Measurements from ENCODE around the gene NR1D2.

DNA sequence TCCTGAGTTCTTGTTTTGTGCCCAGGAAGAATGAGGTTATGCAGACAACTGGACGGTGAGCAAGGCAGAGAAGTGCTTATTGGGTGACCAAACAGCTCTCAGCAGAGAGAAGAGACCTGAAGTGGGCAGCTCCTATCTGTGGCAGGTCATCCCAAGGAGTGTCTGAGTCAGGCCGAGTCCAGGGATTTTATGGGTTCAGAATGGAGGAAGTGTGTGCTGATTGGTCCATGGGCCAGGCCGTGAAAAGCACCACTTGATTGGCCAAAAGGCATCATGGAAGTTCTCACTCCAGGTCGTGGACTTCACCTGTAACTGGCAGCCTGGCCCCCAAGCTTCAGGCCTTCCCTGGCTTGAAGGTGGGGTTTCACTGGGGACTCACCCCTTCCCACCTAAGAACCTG is 74.5 kb downstream of the NR1D2 start:
- TF ChIP-seq, protein P1, sequence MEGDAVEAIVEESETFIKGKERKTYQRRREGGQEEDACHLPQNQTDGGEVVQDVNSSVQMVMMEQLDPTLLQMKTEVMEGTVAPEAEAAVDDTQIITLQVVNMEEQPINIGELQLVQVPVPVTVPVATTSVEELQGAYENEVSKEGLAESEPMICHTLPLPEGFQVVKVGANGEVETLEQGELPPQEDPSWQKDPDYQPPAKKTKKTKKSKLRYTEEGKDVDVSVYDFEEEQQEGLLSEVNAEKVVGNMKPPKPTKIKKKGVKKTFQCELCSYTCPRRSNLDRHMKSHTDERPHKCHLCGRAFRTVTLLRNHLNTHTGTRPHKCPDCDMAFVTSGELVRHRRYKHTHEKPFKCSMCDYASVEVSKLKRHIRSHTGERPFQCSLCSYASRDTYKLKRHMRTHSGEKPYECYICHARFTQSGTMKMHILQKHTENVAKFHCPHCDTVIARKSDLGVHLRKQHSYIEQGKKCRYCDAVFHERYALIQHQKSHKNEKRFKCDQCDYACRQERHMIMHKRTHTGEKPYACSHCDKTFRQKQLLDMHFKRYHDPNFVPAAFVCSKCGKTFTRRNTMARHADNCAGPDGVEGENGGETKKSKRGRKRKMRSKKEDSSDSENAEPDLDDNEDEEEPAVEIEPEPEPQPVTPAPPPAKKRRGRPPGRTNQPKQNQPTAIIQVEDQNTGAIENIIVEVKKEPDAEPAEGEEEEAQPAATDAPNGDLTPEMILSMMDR (IDR thresholded peaks at IDR 0.05): no peak
- TF ChIP-seq POLR2A (IDR thresholded peaks at IDR 0.05): no peak

All from Peyer's patch (tissue), 4 donors.